Gastrocnemius medialis (tissue), 4 donors: ENCODE data around the gene AGPAT3. TPM values are rescaled to one million over a fixed set of nuclear protein-coding genes. Genes with fewer than 3 reads are reported as not detected.

ENCODE experiments used
- ATAC-seq, 2 donors: fragments of 150-250 bp; one replicate each; pipeline ENCODE4 v1.9.1; 2016
- DNase-seq, 2 donors: peaks; one replicate each; pipeline ENCODE4 v3.0.0-alpha.2; 2019
- H3K27ac ChIP-seq, 4 donors: fragments of 200-600 bp; sonication (generic); 1 replicate in 1 of 4; 2 replicates in 3 of 4; pipeline ENCODE4 v1.5.1; 2016 to 2018; ENCODE audit warnings: mild to moderate bottlenecking in 2 of 4, moderate library complexity in 1 of 4
- H3K27me3 ChIP-seq, 3 donors: fragments of 200-600 bp; sonication (generic) in 2 of 3; 1 replicate in 1 of 3; 2 replicates in 2 of 3; pipeline versions ENCODE4 v1.5.1 to v1.6.0; 2016 to 2019; ENCODE audit warnings: mild to moderate bottlenecking in 1 of 3, moderate library complexity in 1 of 3
- H3K36me3 ChIP-seq, 2 donors: fragments of 200-600 bp; sonication (generic) in 1 of 2; one replicate each; pipeline ENCODE4 v1.5.1; 2017 to 2018
- H3K4me1 ChIP-seq, 2 donors: fragments of 200-600 bp; sonication (generic) in 1 of 2; one replicate each; pipeline ENCODE4 v1.5.1; 2016 to 2017; ENCODE audit warnings: mild to moderate bottlenecking in 2 of 2
- H3K4me3 ChIP-seq, 4 donors: fragments of 200-600 bp; sonication (generic) in 3 of 4; 1 replicate in 1 of 4; 2 replicates in 3 of 4; pipeline ENCODE4 v1.5.1; 2016 to 2019; ENCODE audit warnings: mild to moderate bottlenecking in 2 of 4
- H3K9me3 ChIP-seq, 3 donors: fragments of 200-600 bp; sonication (generic) in 2 of 3; 1 replicate in 1 of 3; 2 replicates in 2 of 3; pipeline ENCODE4 v1.5.1; 2016 to 2019
- POLR2A ChIP-seq, 2 donors: fragments of 450-650 bp; IDR thresholded peaks; one replicate each; pipeline ENCODE4 v1.6.1; 2017; ENCODE audit warnings: antibody characterized with exemption in 2 of 2, mild to moderate bottlenecking in 2 of 2, moderate library complexity in 2 of 2
- in situ Hi-C, 4 donors: fragments of 200-750 bp; cut with MboI; loops; one replicate each; pipeline versions ENCODE4 v1.15.0 to v1.8.0; 2017; ENCODE audit warnings: low sequenced_read_pairs in 4 of 4
- intact Hi-C: fragments of 100-400 bp; cut with DNase I; formaldehyde crosslinking; loops from one replicate; pipeline ENCODE4 v1.15.1; 2023; ENCODE audit warnings: low total_unique reads
- total RNA-seq, 4 donors: library from RNA; depleted of rRNA; stranded (reverse); fragments of >200 nt; gene quantifications; one replicate each; pipeline versions ENCODE4 v1.1.0 to v1.2.3, GENCODE V29; 2016
- TF ChIP-seq, protein P1 (sequence below), 5 experiments: fragments of 450-650 bp in 3 of 5; fragments of 200-600 bp in 2 of 5; sonication (generic) in 2 of 5; IDR thresholded peaks in 4 of 5; conservative IDR thresholded peaks in 1 of 5; 1 replicate in 4 of 5; 2 replicates in 1 of 5; pipeline ENCODE4 v1.5.1; 2016 to 2019; ENCODE audit warnings: antibody characterized with exemption in 5 of 5, mild to moderate bottlenecking in 3 of 5, moderate library complexity in 3 of 5

The AGPAT3 gene
- total RNA-seq, 4 donors from 2014 or later = 44.2 to 102 (median 59.3) TPM

DNA sequence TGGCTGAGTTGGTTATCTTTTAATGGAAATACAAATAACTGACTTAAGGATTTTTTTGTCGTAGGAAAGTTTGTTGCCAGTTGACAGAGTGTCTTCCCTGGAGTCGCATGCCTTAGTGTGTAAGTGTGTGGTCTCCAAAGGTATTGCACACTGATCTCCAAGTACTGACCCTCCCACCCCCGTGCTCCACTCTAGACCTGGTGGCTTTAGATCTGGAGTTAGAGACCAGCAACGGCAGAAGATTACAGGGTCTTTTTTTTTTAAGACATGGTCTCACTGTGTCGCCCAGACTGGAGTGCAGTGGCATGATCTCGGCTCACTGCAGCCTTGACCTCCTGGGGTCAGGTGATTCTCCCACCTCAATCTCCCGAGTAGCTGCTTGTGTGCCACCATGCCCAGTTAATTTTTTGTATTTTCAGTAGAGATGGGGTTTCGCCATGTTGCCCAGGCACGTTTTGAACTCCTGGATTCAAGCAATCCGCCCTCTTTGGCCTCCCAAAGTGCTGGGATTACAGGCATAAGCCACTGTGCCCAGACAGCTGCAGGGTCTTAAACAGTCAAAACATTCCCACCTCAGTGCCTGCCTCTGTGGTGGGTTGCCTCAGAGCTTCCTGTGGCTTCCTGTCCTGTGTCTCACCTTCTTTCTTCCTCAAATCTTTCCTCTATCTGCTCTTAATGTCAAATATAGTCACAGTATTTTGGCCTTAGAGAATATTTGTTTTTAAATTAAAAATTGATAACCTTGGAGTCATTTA, 154.0 kb downstream of the AGPAT3 start:
- DNase-seq = no peak
- Histone ChIP-seq H3K36me3 (no peaks in the 10 kb centered on the region), H3K27ac (peak overlapping the region in 1 of 4 donors; percentile 40), H3K4me1 (peaks cover 44 to 63% of the 10 kb centered on the region in 2 donors), H3K9me3 (no peaks in the 10 kb centered on the region), H3K4me3 (no peak overlapping the region), H3K27me3 (no peaks in the 10 kb centered on the region)
- intact Hi-C loops (no loop called here), in situ Hi-C loops (no loop called here)
- ATAC-seq = no peak
- no peak for TF ChIP-seq POLR2A (IDR thresholded peaks at IDR 0.05)
- TF ChIP-seq, protein P1, sequence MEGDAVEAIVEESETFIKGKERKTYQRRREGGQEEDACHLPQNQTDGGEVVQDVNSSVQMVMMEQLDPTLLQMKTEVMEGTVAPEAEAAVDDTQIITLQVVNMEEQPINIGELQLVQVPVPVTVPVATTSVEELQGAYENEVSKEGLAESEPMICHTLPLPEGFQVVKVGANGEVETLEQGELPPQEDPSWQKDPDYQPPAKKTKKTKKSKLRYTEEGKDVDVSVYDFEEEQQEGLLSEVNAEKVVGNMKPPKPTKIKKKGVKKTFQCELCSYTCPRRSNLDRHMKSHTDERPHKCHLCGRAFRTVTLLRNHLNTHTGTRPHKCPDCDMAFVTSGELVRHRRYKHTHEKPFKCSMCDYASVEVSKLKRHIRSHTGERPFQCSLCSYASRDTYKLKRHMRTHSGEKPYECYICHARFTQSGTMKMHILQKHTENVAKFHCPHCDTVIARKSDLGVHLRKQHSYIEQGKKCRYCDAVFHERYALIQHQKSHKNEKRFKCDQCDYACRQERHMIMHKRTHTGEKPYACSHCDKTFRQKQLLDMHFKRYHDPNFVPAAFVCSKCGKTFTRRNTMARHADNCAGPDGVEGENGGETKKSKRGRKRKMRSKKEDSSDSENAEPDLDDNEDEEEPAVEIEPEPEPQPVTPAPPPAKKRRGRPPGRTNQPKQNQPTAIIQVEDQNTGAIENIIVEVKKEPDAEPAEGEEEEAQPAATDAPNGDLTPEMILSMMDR (IDR thresholded peaks at IDR 0.05 in 4 of 5, conservative IDR thresholded peaks at IDR 0.05 in 1 of 5) = no peak

- ATAC-seq (no peak), DNase-seq (no peak)
- TF ChIP-seq POLR2A (IDR thresholded peaks at IDR 0.05) = no peak
- TF ChIP-seq, protein P1 (IDR thresholded peaks at IDR 0.05 in 4 of 5, conservative IDR thresholded peaks at IDR 0.05 in 1 of 5) = no peak
- H3K27ac ChIP-seq = peak overlapping the region in 1 of 4 donors; percentile 40
- intact Hi-C loops = no loop called here
- H3K36me3 ChIP-seq = no peaks in the 10 kb centered on the region
- in situ Hi-C loops = no loop called here
- no peaks in the 10 kb centered on the region for H3K27me3 ChIP-seq
- no peak overlapping the region for H3K4me3 ChIP-seq
- peaks cover 42 to 63% of the 10 kb centered on the region in 2 donors for H3K4me1 ChIP-seq
- H3K9me3 ChIP-seq = no peaks in the 10 kb centered on the region
Measured at GRCh38 chr21:44019568-44019958, 154.5 kb downstream of the AGPAT3 start.

DNA sequence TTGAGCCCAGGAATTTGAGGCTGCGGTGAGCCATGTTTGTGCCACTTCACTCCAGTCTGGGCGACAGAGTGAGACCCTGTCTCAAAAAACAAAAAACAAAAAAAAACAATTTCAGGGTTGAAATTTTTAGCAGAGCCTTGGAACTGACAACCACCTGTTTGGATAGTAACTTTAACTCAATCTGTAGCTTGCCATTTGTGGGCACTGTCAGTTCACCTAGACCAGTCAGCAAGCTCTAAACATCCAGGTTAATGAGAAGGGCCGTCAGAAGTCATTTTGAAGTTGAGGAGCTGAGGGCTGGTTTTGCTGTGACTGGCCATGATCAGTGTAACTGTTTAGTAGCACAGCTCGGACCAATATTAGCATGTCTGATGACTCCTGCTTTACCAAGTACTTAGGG, 155.5 kb downstream of the AGPAT3 start:
- Histone ChIP-seq H3K27me3 (no peaks in the 10 kb centered on the region), H3K4me1 (peaks cover 46 to 69% of the 10 kb centered on the region in 2 donors), H3K9me3 (no peaks in the 10 kb centered on the region), H3K4me3 (no peak overlapping the region), H3K36me3 (no peaks in the 10 kb centered on the region), H3K27ac (peak overlapping the region; percentile 48 to 69 (median 66))
- no peak for DNase-seq
- no peak for TF ChIP-seq POLR2A (IDR thresholded peaks at IDR 0.05)
- TF ChIP-seq, protein P1 (IDR thresholded peaks at IDR 0.05 in 4 of 5, conservative IDR thresholded peaks at IDR 0.05 in 1 of 5) = no peak
- no peak for ATAC-seq
- in situ Hi-C loops (no loop called here), intact Hi-C loops (no loop called here)

DNA sequence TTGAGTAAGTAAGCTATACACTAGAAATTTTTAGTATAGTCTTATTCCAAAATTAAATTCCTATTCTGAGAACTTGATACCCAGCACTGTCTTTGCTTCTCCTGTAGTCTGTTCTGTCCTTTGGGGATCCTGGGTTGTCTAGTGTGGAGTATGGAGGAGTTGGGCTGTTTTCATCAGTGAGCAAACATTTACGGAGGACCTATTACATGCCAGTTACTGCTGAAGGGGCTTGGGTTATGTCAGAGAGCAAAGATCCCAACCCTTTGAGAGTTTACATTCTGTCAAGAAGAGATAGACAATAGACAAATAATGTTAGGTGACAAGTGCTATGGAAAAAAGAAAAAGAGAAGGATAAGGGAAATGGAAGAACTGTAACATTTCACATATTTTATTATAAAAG, 156.0 kb downstream of the AGPAT3 start:
- intact Hi-C loops (no loop called here), in situ Hi-C loops (no loop called here)
- H3K36me3 ChIP-seq = no peaks in the 10 kb centered on the region
- H3K4me1 ChIP-seq = peaks cover 42 to 69% of the 10 kb centered on the region in 2 donors
- H3K9me3 ChIP-seq = no peaks in the 10 kb centered on the region
- no peak for DNase-seq
- TF ChIP-seq, protein P1 (IDR thresholded peaks at IDR 0.05 in 4 of 5, conservative IDR thresholded peaks at IDR 0.05 in 1 of 5) = no peak
- no peak for TF ChIP-seq POLR2A (IDR thresholded peaks at IDR 0.05)
- H3K27ac ChIP-seq = peak overlapping the region; percentile 48 to 69 (median 66)
- ATAC-seq = no peak
- no peak overlapping the region for H3K4me3 ChIP-seq
- H3K27me3 ChIP-seq = no peaks in the 10 kb centered on the region
